Activated CD4-positive, CD25-positive, alpha-beta regulatory T cell treated with anti-CD3 and anti-CD28 coated beads, Interleukin-2, amount 50 U/mL, for 16 hours (primary cell): ENCODE measurements around the gene TCAP.
A peak's percentile ranks its signal among the peaks of the same experiment; 100 is the strongest.

Experiments used
- DNase-seq: peaks from one replicate; pipeline ENCODE4 v3.0.0-alpha.2; 2020; ENCODE audit warnings: low read depth, low spot score

Gene TCAP

GRCh38 chr17:39629494-39629880, 35.7 kb upstream of the TCAP start:
- DNase-seq: no peak

- DNase-seq: no peak
Observed at GRCh38 chr17:39629898-39630297, 35.3 kb upstream of the TCAP start.

- DNase-seq: no peak
Observed at GRCh38 chr17:39631403-39631802, 33.7 kb upstream of the TCAP start.

- no peak for DNase-seq
Observed at GRCh38 chr17:39632153-39632941, 32.8 kb upstream of the TCAP start.

- no peak for DNase-seq
Observed at GRCh38 chr17:39633570-39634183, 31.5 kb upstream of the TCAP start.

GRCh38 chr17:39634384-39634871, 30.7 kb upstream of the TCAP start:
- DNase-seq: no peak

GRCh38 chr17:39635614-39636176, 29.5 kb upstream of the TCAP start:
- no peak for DNase-seq

- DNase-seq: no peak
Observed at GRCh38 chr17:39636587-39636926, 28.6 kb upstream of the TCAP start.

GRCh38 chr17:39636927-39637736, 28.0 kb upstream of the TCAP start, which contains the start of gene STARD3:
Gene STARD3, plus strand, starts transcription at chr17:39637144. Its CDS starts 16,388 bp downstream, at chr17:39653532.
- peak; percentile 80 for DNase-seq

- no peak for DNase-seq
Observed at GRCh38 chr17:39638317-39638716, 26.8 kb upstream of the TCAP start.

GRCh38 chr17:39639043-39639442, 26.1 kb upstream of the TCAP start:
- no peak for DNase-seq

- DNase-seq: no peak
Observed at GRCh38 chr17:39639566-39640458, 25.3 kb upstream of the TCAP start.

- DNase-seq: no peak
Observed at GRCh38 chr17:39640591-39641031, 24.5 kb upstream of the TCAP start.

GRCh38 chr17:39641097-39641496, 24.1 kb upstream of the TCAP start:
- DNase-seq: no peak

- no peak for DNase-seq
Observed at GRCh38 chr17:39641883-39642282, 23.3 kb upstream of the TCAP start.

- DNase-seq: no peak
Observed at GRCh38 chr17:39642291-39643074, 22.7 kb upstream of the TCAP start.

GRCh38 chr17:39643271-39643670, 21.9 kb upstream of the TCAP start:
- no peak for DNase-seq

- no peak for DNase-seq
Observed at GRCh38 chr17:39647256-39647655, 17.9 kb upstream of the TCAP start.

- no peak for DNase-seq
Observed at GRCh38 chr17:39648616-39649366, 16.4 kb upstream of the TCAP start.
